ENCODE measurements around the gene CCDC40. TPM values are rescaled to one million over a fixed set of nuclear protein-coding genes. Genes with fewer than 3 reads are reported as not detected.

Gene CCDC40
- total and polyA plus RNA-seq, 9 of the 15 experiments (the other 6 are each of a cell fraction or from before 2014, with no cell fraction given) = 0.07 to 0.33 TPM; not detected in 7

DNA sequence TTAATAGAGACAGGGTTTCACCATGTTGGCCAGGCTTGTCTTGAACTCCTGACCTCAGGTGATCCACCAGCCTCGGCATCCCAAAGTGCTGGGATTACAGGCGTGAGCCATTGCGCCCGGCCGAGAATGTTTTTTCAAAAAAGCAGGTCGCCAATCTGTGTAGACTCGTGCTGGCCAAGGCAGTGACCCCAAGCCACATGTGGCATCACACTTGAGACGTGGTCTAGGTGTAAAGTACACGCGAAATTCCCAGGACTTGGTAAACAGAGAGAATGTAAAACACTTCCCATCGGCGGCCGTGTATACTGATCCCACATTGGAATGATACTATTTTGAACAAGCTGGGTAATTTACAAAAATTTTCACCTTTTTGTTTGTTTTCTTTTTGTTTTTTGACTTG, 41.8 kb upstream of the CCDC40 start:
- H3K9me3 ChIP-seq (replicated peaks; ENCODE audit: control insufficient read depth, insufficient read depth, low read depth, low read length) = no peaks in the 10 kb centered on the region
- BruUV-seq (replicated peaks) = no TSS peak
- H3K4me2 ChIP-seq (ENCODE audit: insufficient read depth, low read length) = no peak overlapping the region
- no peaks in the 10 kb centered on the region for H3K9me1 ChIP-seq (ENCODE audit: control insufficient read depth, insufficient read depth, low read length)
- 44% methylated on average over 13 of the region's 13 CpGs for WGBS (ENCODE audit: insufficient coverage, low coverage, missing lambda C conversion rate)
- CTCF ChIA-PET (ENCODE audit: low intra/inter-chr PET ratio) = no interaction called here
- peaks cover 16 to 31% of the 10 kb centered on the region in 2 experiments for H3K4me1 ChIP-seq (replicated peaks in 1 of 2; ENCODE audit: control insufficient read depth in 2 of 2, insufficient read depth in 2 of 2, low read length in 2 of 2)
- H3K27ac ChIP-seq (ENCODE audit: extremely low read depth, low read depth, low read length) = no peak overlapping the region
- intact Hi-C loops (cut with micrococcal nuclease) (loop anchor here (5.0 kb wide), 1 partner anchor 182 kb away; no protein-coding TSS in a partner anchor), in situ Hi-C loops (cut with MboI) (no loop called here)
- POLR2A ChIA-PET = interaction anchor here (0.6 to 1.2 kb wide), 2 partner anchors 11 to 833 kb away, joined by 3 to 6 read pairs; no protein-coding TSS in a partner anchor
- DNase-seq (ENCODE audit: extremely low read depth in 1 of 4, low spot score in 3 of 4) = no peak
- peaks cover 3% of the 10 kb centered on the region; the same call in 1 of the 2 replicates for H4K20me1 ChIP-seq (replicated peaks; ENCODE audit: control insufficient read depth, insufficient read depth, low read length)
- ATAC-seq = no peak
- no peaks in the 10 kb centered on the region for H3K79me2 ChIP-seq (ENCODE audit: control insufficient read depth, insufficient read depth, low read length)
- no peak for FAIRE-seq
- no peak overlapping the region for H2AFZ ChIP-seq (ENCODE audit: low read depth, low read length)
- TF ChIP-seq HDGF (IDR thresholded peaks at IDR 0.05) (no peak), CAMTA2 (CRISPR knock-in tag; conservative IDR thresholded peaks at IDR 0.05) (no peak), L3MBTL2 (IDR thresholded peaks at IDR 0.05) (no peak)
- H3K27me3 ChIP-seq (ENCODE audit: control insufficient read depth in 2 of 2, insufficient read depth in 2 of 2, low read length in 2 of 2) = peaks cover 21 to 48% of the 10 kb centered on the region in 2 experiments
- no peak overlapping the region for H3K4me3 ChIP-seq
- no peak overlapping the region for H3K9ac ChIP-seq (ENCODE audit: insufficient read depth in 1 of 2, low read depth in 2 of 2, low read length in 2 of 2)
- no peaks in the 10 kb centered on the region for H3K36me3 ChIP-seq (ENCODE audit: control insufficient read depth, insufficient read depth, low read length)

DNA sequence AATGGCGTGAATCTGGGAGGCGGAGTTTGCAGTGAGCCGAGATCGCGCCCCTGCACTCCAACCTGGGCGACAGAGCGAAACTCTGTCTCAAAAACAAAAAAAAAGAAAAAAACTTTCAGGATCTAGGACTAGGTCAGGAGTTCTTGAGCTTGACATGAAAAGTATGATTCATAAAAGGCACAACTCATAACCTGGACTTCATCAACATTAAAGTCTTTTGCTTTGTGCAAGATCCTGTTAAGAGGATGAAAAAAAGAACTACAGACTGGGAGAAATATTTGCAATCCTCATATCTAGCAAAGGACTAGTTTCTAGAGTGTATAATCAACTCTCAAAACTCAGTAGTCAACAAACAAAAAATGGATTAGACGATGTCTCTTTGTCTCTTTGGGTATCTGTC, 40.7 kb upstream of the CCDC40 start:
- ChIA-PET CTCF (ENCODE audit: low intra/inter-chr PET ratio) (no interaction called here), POLR2A (interaction anchor here (0.6 kb wide), 1 partner anchor 273 kb away, joined by 5 read pairs; no protein-coding TSS in a partner anchor)
- Histone ChIP-seq H3K27me3 (ENCODE audit: control insufficient read depth in 2 of 2, insufficient read depth in 2 of 2, low read length in 2 of 2) (peaks cover 24 to 48% of the 10 kb centered on the region in 2 experiments), H3K79me2 (ENCODE audit: control insufficient read depth, insufficient read depth, low read length) (no peaks in the 10 kb centered on the region), H3K4me3 (no peak overlapping the region), H3K36me3 (ENCODE audit: control insufficient read depth, insufficient read depth, low read length) (no peaks in the 10 kb centered on the region), H3K27ac (ENCODE audit: extremely low read depth, low read depth, low read length) (no peak overlapping the region), H3K9me3 (replicated peaks; ENCODE audit: control insufficient read depth, insufficient read depth, low read depth, low read length) (0 out of 2 replicates have a peak, but pooled peaks cover 3% of the 10 kb centered on the region), H2AFZ (ENCODE audit: low read depth, low read length) (no peak overlapping the region), H3K9me1 (ENCODE audit: control insufficient read depth, insufficient read depth, low read length) (no peaks in the 10 kb centered on the region), H3K4me1 (replicated peaks in 1 of 2; ENCODE audit: control insufficient read depth in 2 of 2, insufficient read depth in 2 of 2, low read length in 2 of 2) (peaks cover 16 to 26% of the 10 kb centered on the region in 2 experiments), H4K20me1 (replicated peaks; ENCODE audit: control insufficient read depth, insufficient read depth, low read length) (0 out of 2 replicates have a peak, but pooled peaks cover 3% of the 10 kb centered on the region), H3K9ac (ENCODE audit: insufficient read depth in 1 of 2, low read depth in 2 of 2, low read length in 2 of 2) (no peak overlapping the region), H3K4me2 (ENCODE audit: insufficient read depth, low read length) (no peak overlapping the region)
- 15% methylated on average over 8 of the region's 8 CpGs for WGBS (ENCODE audit: insufficient coverage, low coverage, missing lambda C conversion rate)
- intact Hi-C loops (cut with micrococcal nuclease) = no loop called here
- ATAC-seq = no peak
- BruUV-seq (replicated peaks) = no TSS peak
- no peak for DNase-seq (ENCODE audit: extremely low read depth in 1 of 4, low spot score in 3 of 4)
- no peak for FAIRE-seq
- in situ Hi-C loops (cut with MboI) = no loop called here
- TF ChIP-seq ZNF24 (IDR thresholded peaks at IDR 0.05) = no peak
- TF ChIP-seq, protein P1, sequence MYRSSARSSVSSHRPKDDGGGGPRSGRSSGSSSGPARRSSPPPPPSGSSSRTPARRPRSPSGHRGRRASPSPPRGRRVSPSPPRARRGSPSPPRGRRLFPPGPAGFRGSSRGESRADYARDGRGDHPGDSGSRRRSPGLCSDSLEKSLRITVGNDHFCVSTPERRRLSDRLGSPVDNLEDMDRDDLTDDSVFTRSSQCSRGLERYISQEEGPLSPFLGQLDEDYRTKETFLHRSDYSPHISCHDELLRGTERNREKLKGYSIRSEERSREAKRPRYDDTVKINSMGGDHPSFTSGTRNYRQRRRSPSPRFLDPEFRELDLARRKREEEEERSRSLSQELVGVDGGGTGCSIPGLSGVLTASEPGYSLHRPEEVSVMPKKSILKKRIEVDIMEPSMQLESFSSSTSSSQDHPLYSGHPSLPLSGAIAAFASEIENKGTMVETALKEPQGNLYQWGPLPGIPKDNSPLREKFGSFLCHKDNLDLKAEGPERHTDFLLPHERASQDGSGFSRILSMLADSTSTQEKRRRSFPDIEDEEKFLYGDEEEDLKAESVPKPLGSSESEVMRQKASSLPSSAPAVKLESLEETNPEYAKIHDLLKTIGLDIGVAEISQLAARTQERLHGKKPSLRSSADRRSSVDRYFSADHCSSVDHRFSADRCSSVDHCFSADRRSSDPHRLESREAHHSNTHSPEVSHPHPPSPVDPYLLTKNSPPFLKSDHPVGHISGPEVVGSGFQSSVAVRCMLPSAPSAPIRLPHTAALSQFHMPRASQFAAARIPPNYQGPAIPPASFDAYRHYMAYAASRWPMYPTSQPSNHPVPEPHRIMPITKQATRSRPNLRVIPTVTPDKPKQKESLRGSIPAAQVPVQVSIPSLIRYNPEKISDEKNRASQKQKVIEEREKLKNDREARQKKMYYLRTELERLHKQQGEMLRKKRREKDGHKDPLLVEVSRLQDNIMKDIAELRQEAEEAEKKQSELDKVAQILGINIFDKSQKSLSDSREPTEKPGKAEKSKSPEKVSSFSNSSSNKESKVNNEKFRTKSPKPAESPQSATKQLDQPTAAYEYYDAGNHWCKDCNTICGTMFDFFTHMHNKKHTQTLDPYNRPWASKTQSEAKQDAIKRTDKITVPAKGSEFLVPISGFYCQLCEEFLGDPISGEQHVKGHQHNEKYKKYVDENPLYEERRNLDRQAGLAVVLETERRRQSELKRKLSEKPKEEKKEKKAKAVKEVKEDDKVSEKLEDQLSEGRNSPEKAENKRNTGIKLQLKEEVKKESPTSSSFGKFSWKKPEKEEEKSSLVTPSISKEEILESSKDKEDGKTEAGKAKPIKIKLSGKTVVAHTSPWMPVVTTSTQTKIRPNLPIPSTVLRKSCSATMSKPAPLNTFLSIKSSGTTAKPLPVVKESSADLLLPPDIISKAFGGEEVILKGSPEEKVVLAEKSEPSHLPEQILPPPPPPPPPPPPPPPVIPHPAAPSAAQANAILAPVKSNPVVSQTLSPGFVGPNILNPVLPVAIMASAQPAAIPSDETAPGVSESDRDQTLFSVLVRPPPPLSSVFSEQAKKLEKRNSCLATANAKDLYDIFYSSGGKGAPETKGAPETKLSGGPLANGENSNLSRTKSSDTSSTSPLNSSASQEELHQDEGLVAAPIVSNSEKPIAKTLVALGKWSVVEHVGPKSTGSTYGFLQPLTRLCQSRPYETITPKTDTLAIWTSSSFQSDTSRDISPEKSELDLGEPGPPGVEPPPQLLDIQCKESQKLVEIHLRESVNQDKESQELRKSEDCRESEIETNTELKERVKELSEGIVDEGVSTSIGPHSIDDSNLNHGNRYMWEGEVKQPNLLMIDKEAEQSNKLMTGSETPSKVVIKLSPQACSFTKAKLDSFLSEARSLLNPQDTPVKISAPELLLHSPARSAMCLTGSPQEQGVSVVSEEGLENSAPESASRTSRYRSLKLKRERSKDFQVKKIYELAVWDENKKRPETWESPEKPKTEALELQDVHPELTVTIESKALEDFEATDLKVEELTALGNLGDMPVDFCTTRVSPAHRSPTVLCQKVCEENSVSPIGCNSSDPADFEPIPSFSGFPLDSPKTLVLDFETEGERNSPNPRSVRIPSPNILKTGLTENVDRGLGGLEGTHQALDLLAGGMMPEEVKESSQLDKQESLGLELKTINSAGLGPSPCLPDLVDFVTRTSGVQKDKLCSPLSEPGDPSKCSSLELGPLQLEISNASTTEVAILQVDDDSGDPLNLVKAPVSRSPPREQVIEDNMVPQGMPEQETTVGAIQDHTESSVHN (IDR thresholded peaks at IDR 0.05; ENCODE audit: borderline replicate concordance in 1 of 2, low read depth in 1 of 2) = no peak
- TF ChIP-seq, protein P2, sequence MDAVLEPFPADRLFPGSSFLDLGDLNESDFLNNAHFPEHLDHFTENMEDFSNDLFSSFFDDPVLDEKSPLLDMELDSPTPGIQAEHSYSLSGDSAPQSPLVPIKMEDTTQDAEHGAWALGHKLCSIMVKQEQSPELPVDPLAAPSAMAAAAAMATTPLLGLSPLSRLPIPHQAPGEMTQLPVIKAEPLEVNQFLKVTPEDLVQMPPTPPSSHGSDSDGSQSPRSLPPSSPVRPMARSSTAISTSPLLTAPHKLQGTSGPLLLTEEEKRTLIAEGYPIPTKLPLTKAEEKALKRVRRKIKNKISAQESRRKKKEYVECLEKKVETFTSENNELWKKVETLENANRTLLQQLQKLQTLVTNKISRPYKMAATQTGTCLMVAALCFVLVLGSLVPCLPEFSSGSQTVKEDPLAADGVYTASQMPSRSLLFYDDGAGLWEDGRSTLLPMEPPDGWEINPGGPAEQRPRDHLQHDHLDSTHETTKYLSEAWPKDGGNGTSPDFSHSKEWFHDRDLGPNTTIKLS (IDR thresholded peaks at IDR 0.05; ENCODE audit: borderline replicate concordance, low read depth) = no peak

Measured in K562 (cell line).